Gastrocnemius medialis (tissue), 4 donors: ENCODE data around the gene BSX. TPM values are rescaled to one million over a fixed set of nuclear protein-coding genes. Genes with fewer than 3 reads are reported as not detected.

Experiments used
- ATAC-seq, 2 donors: fragments of 150-250 bp; one replicate each; pipeline ENCODE4 v1.9.1; 2016
- DNase-seq, 2 donors: peaks; one replicate each; pipeline ENCODE4 v3.0.0-alpha.2; 2019
- H3K27ac ChIP-seq, 4 donors: fragments of 200-600 bp; sonication (generic); 1 replicate in 1 of 4; 2 replicates in 3 of 4; pipeline ENCODE4 v1.5.1; 2016 to 2018; ENCODE audit warnings: mild to moderate bottlenecking in 2 of 4, moderate library complexity in 1 of 4
- H3K27me3 ChIP-seq, 3 donors: fragments of 200-600 bp; sonication (generic) in 2 of 3; 1 replicate in 1 of 3; 2 replicates in 2 of 3; pipeline versions ENCODE4 v1.5.1 to v1.6.0; 2016 to 2019; ENCODE audit warnings: mild to moderate bottlenecking in 1 of 3, moderate library complexity in 1 of 3
- H3K36me3 ChIP-seq, 2 donors: fragments of 200-600 bp; sonication (generic) in 1 of 2; one replicate each; pipeline ENCODE4 v1.5.1; 2017 to 2018
- H3K4me1 ChIP-seq, 2 donors: fragments of 200-600 bp; sonication (generic) in 1 of 2; one replicate each; pipeline ENCODE4 v1.5.1; 2016 to 2017; ENCODE audit warnings: mild to moderate bottlenecking in 2 of 2
- H3K4me3 ChIP-seq, 4 donors: fragments of 200-600 bp; sonication (generic) in 3 of 4; 1 replicate in 1 of 4; 2 replicates in 3 of 4; pipeline ENCODE4 v1.5.1; 2016 to 2019; ENCODE audit warnings: mild to moderate bottlenecking in 2 of 4
- H3K9me3 ChIP-seq, 3 donors: fragments of 200-600 bp; sonication (generic) in 2 of 3; 1 replicate in 1 of 3; 2 replicates in 2 of 3; pipeline ENCODE4 v1.5.1; 2016 to 2019
- POLR2A ChIP-seq, 2 donors: fragments of 450-650 bp; IDR thresholded peaks; one replicate each; pipeline ENCODE4 v1.6.1; 2017; ENCODE audit warnings: antibody characterized with exemption in 2 of 2, mild to moderate bottlenecking in 2 of 2, moderate library complexity in 2 of 2
- in situ Hi-C, 4 donors: fragments of 200-750 bp; cut with MboI; loops; one replicate each; pipeline versions ENCODE4 v1.15.0 to v1.8.0; 2017; ENCODE audit warnings: low sequenced_read_pairs in 4 of 4
- intact Hi-C: fragments of 100-400 bp; cut with DNase I; formaldehyde crosslinking; loops from one replicate; pipeline ENCODE4 v1.15.1; 2023; ENCODE audit warnings: low total_unique reads
- total RNA-seq, 4 donors: library from RNA; depleted of rRNA; stranded (reverse); fragments of >200 nt; gene quantifications; one replicate each; pipeline versions ENCODE4 v1.1.0 to v1.2.3, GENCODE V29; 2016
- TF ChIP-seq, protein P1 (sequence below), 5 experiments: fragments of 450-650 bp in 3 of 5; fragments of 200-600 bp in 2 of 5; sonication (generic) in 2 of 5; IDR thresholded peaks in 4 of 5; conservative IDR thresholded peaks in 1 of 5; 1 replicate in 4 of 5; 2 replicates in 1 of 5; pipeline ENCODE4 v1.5.1; 2016 to 2019; ENCODE audit warnings: antibody characterized with exemption in 5 of 5, mild to moderate bottlenecking in 3 of 5, moderate library complexity in 3 of 5

BSX gene
- not detected for total RNA-seq

DNA sequence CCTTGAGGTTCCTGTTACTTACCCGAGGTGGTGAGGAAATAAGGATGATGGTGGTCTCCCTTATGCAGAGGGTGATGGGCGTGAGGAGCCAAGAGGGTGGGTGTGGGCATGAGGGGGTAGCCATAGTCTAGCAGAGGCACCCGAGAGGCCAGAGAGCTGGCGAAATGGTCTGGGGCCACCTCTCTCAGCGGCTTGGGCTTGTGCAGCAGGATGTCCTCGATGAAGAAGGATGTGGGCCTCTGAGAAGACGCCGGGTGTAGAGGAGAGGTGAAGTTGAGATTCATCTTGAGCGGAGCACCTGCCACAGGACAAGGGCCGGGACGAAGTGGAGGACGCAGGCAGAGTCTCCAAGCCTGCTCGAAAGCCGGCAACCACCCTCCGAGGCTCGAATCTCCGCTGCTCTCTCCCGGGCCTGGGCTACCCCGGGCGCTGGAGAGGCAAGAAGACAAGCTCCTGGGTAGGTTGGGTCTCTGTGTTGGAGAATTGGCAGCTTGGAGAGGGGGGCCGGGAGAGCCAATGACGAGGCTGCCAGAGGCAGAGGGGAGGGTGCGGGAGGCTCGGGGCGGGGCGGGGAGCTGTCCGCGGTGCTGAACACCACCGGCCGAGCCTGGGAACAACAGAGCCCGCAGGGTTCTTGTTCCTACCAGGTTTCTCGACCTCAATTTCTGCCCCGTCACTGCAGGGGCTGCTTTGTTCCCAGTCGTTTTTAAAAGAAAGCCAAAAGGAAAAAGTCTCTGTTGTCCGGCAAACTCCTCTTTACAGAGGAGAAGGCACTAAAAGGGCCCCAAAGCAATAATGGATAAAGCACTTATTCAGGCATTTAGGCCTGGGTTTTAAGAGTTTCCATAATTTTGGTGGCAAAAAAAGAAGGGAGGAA, at the start of gene BSX:
TSS of gene BSX (minus strand) at position 447 of the 877 bp plus-strand sequence. CDS start at position 284, 163 bp downstream.
- no peak within 1 kb of the TSS for H3K27ac ChIP-seq
- H3K4me3 ChIP-seq: no peak within 1 kb of the TSS
- H3K9me3 ChIP-seq: no peaks in the 10 kb centered on the region
- in situ Hi-C loops: no loop called here
- ATAC-seq (no peak), DNase-seq (no peak)
- H3K36me3 ChIP-seq: no peaks in the 10 kb centered on the region
- peaks cover 9 to 10% of the 10 kb centered on the region in 2 donors for H3K4me1 ChIP-seq
- peaks cover 95 to 100% (median 98%) of the 10 kb centered on the region in 3 donors for H3K27me3 ChIP-seq
- intact Hi-C loops: no loop called here
- no peak for TF ChIP-seq POLR2A (IDR thresholded peaks at IDR 0.05)
- TF ChIP-seq, protein P1, sequence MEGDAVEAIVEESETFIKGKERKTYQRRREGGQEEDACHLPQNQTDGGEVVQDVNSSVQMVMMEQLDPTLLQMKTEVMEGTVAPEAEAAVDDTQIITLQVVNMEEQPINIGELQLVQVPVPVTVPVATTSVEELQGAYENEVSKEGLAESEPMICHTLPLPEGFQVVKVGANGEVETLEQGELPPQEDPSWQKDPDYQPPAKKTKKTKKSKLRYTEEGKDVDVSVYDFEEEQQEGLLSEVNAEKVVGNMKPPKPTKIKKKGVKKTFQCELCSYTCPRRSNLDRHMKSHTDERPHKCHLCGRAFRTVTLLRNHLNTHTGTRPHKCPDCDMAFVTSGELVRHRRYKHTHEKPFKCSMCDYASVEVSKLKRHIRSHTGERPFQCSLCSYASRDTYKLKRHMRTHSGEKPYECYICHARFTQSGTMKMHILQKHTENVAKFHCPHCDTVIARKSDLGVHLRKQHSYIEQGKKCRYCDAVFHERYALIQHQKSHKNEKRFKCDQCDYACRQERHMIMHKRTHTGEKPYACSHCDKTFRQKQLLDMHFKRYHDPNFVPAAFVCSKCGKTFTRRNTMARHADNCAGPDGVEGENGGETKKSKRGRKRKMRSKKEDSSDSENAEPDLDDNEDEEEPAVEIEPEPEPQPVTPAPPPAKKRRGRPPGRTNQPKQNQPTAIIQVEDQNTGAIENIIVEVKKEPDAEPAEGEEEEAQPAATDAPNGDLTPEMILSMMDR (IDR thresholded peaks at IDR 0.05 in 4 of 5, conservative IDR thresholded peaks at IDR 0.05 in 1 of 5): no peak

DNA sequence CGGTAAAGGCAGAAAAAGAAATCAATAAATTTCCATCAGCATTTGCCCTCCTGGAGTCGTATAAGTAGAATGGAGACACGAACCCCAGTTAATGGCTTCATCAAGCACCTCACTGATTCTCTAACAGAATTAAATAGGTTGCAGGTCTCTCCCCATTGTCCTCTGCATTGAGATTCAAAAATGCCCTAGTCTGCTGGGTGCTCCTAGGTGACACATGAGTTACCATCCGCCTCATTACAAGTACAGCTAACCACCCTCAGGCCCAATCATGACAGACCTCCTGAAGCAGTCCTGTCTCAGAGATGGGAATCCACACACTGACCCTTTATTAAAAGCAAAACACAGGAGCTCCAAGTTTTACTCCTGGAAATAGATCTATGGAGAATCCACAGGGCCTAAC, 48.9 kb upstream of the BSX start:
- DNase-seq: no peak
- intact Hi-C loops: no loop called here
- in situ Hi-C loops: loop anchor here in 1 of 4 donors (25.0 kb wide), 1 partner anchor 443 kb away; no protein-coding TSS in a partner anchor
- Histone ChIP-seq H3K4me1 (no peaks in the 10 kb centered on the region), H3K36me3 (no peaks in the 10 kb centered on the region), H3K4me3 (no peak overlapping the region), H3K27me3 (no peaks in the 10 kb centered on the region), H3K9me3 (no peaks in the 10 kb centered on the region), H3K27ac (no peak overlapping the region)
- no peak for TF ChIP-seq POLR2A (IDR thresholded peaks at IDR 0.05)
- TF ChIP-seq, protein P1 (IDR thresholded peaks at IDR 0.05 in 4 of 5, conservative IDR thresholded peaks at IDR 0.05 in 1 of 5): no peak
- no peak for ATAC-seq

DNA sequence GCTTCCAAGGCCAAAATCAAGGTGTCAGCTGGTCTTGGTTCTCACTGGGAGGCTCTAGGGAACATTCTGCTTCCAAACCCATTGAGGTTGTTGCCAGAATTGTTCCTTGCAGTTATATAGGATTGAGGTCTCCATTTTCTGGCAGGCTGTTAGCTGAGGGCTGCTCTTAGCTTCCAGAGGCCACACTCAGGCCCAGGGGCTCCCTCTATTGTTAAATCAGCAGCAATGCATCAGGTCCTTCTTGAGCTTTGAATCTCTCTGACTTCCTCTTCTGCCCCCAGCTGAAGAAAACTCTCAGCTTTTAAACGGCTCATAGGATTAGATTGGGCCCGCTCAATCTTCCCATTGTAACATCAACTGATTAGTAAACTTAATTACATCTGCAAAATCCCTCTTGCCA, 39.3 kb upstream of the BSX start:
- no peak for DNase-seq
- in situ Hi-C loops: loop anchor here in 1 of 4 donors (10.0 kb wide), 1 partner anchor 156 kb away; no protein-coding TSS in a partner anchor
- no peak overlapping the region for H3K27ac ChIP-seq
- ATAC-seq: no peak
- no peaks in the 10 kb centered on the region for H3K36me3 ChIP-seq
- TF ChIP-seq POLR2A (IDR thresholded peaks at IDR 0.05): no peak
- TF ChIP-seq, protein P1 (IDR thresholded peaks at IDR 0.05 in 4 of 5, conservative IDR thresholded peaks at IDR 0.05 in 1 of 5): no peak
- H3K27me3 ChIP-seq: peaks cover 0 to 11% (median 0%) of the 10 kb centered on the region in 3 donors
- H3K4me3 ChIP-seq: no peak overlapping the region
- intact Hi-C loops: loop anchor here (10.0 kb wide), 1 partner anchor 156 kb away; no protein-coding TSS in a partner anchor
- no peaks in the 10 kb centered on the region for H3K4me1 ChIP-seq
- H3K9me3 ChIP-seq: no peaks in the 10 kb centered on the region

DNA sequence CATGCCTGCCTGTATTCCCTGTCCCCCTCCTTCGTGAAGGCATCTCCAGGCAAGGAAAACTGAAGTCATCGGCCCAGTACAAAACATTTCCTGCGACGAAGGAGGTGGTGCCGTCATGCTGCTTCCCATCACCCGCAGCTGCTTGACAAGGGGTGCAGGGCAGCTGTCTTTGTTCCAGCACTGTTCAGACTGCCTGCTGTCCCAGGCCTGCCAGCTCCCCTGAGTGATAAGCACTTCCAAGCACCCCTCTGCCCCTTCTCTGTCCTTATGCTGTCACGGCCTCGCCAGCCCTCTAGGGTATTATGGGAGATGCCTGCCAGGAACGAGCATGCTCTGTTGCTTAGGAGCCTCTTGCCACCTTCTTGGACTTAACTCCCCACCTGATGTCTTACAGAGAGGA, 37.1 kb upstream of the BSX start:
- Histone ChIP-seq H3K27me3 (peaks cover 0 to 7% (median 0%) of the 10 kb centered on the region in 3 donors), H3K4me1 (no peaks in the 10 kb centered on the region), H3K9me3 (no peaks in the 10 kb centered on the region), H3K4me3 (no peak overlapping the region), H3K36me3 (no peaks in the 10 kb centered on the region), H3K27ac (no peak overlapping the region)
- ATAC-seq (no peak), DNase-seq (no peak)
- in situ Hi-C loops: no loop called here
- no peak for TF ChIP-seq POLR2A (IDR thresholded peaks at IDR 0.05)
- TF ChIP-seq, protein P1 (IDR thresholded peaks at IDR 0.05 in 4 of 5, conservative IDR thresholded peaks at IDR 0.05 in 1 of 5): no peak
- intact Hi-C loops: no loop called here
